HG02870 (cell line): Measurements from ENCODE around the gene CD36.
A peak's percentile ranks its signal among the peaks of the same experiment; 100 is the strongest.

Experiments used
- ATAC-seq: cut with Tn5 transposase; IDR thresholded peaks from one replicate; pipeline ENCODE4 v1.9.1; 2021; ENCODE audit warnings: mild to moderate bottlenecking, moderate library complexity; ENCODE audit not compliant: unreplicated experiment

Gene CD36

DNA sequence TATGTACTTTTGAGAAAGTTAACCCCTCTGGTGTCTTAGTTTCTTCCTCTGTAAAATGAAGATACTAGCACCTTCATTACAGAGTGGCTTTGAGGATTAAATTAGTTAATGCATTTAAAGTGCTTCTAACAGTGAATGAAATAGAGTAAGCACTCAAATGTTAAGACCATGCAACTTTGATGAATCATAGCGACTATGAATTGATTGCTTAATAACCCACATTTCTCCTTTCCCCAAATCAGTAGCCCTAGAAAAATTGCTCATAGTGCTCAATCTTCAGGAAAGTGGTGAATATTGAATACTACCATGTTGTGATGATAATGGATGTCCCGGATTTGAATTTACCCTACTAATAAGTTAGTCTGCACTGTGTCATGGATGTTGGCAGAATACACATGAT lies 48.1 kb downstream of the CD36 start:
- ATAC-seq = no peak

DNA sequence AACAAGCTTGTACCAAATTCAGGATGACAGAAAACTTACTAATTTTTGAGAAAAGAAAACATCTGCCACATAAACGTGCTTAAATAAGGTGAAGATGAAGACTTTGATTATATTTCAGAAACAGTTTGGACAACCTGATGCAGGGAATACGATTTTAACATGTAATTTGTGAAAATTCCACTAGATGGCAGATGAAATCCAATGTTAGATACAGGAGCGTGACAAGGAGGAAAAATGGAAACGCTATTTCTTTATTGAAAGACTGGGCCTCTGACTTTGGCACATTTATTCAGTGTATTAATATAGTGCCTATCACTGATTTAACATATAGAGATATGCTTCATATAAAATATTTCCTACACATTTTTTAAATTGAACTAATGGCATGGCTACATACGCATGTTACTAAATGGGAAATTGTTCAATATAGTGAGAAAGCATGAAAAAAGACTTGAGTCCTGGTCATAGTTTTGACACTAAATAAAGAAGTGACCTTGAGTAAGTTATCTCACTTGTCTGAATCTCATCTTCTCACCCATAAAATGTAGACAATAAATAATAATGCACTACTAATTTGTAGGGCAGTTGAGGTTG lies 60.7 kb downstream of the CD36 start:
- peak; percentile 71 for ATAC-seq

DNA sequence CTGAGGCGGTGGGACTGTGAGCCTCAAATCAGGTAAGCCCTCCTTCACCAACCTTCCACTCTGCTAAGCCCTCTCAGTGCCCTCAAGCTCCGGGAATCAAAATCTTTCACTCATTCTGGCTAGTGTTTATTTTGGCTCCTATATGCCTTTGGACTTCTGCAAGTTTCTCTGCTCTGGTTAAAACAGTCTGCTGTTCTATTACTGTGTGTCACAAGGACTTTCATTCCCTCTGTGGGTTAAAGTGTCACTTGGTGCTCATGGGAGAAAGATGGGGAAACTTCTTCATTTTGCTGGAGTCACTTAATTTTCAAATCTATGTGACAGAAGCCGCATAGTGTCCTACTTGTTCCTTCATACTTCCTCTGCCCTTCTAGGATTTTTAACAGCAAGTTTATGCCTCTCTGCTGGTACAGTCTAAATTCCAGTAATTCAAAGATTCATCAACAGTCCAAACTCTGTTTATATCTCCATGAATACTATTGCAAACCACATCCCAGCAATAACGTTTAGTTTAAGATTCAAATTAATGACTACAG lies 61.3 kb downstream of the CD36 start:
- no peak for ATAC-seq

DNA sequence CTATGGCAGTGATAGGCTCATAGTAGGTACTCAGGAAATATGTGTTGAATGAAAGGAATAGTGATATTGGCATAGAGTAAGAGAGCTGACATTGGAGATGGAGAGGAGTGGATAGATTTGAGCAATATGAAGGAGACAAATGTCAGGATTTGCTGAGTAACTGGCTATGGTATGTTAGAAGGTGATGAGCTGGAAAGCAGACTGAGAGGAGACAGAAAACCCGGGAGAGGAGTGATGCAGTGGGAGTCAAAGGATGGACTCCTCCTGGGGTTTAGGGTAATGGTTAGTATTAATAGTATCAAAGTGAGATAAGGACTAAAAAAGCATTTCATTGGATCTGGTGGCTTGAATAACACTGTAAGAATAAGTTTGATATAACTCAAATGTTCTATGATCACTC lies 64.8 kb downstream of the CD36 start:
- ATAC-seq = no peak

DNA sequence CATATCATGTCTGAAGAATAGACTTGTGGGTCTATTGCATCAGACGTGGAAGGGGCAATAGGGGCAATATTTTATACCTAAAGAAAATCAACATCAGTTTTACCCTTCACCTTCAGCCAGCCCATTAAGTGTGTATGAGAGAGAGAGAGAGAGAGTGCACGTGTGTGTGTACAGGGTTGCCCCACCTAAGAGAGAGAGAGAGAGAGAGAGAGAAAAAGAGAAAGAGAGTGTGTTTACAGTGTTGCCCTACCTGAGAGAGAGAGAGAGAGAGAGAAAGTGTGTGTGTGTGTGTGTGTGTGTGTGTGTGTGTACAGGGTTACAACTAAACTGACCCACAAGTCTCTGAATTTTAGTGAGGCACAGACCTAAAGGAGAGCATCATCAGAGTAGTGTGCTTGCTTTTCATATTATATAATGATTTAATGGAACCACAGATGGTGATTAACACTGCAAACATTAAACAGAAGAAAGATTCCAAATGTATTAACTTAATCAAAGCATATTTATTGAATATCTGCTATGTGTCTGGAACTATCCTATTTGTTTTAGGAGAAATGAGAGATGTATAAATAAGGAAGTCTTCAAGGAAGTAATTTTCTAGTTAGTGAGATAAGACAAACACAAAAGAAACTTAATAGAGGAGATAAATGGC lies 66.8 kb downstream of the CD36 start:
- ATAC-seq = no peak

DNA sequence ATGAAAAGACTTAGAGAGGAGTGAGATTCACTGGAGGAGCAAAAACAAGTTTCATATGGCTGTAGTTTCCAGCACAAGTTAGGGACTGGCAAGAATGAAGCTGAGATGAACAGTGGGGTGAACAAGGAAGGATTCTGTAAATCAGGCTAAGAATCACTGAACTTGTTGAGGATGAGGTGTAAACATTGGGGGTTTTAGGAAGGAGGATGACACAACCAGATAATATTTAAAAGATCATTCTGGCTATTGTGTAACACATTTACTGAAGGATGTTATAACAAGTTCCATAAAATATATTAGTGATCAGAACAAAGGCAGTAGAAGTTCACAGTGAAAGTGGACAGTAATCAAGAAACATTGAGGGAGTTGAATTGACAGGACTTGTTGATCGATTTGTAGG lies 68.9 kb downstream of the CD36 start:
- ATAC-seq = no peak

DNA sequence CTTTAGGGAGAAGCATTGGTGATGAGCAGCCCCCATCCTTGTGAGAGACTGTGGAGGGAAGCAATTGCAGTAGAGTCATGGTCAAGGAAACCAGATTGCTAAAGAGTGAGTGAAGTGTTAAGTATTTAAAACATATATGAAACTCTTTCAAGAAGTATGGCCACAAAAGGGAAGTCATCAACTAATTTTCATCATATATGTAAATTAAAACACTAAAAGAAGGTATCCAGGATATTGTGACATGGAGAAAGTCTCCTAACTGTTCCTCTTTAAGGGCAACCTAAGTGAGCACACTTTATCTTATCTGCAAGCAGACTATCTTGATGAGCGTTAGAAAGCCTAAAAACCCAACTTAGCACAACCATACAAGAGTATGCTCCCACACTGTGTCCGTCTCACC lies 69.7 kb downstream of the CD36 start:
- ATAC-seq = no peak

DNA sequence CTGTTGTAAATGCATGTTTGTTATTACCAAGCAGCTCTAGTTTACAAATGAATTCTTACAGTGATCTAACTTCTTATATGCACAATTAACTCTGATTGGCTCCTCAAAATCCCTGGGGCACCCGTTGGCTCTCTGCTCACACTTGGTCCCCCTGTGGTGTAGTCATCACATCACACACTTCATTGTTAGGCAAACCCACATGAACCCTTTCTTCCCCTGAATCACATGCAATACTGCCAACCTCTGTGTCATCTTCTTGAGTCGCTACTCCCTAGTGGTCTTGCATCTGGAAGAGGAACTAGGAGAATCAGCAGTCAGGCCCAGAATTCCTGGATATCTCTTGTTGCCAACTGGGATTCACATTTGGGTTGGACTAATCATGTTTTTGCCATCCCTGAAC lies 73.1 kb downstream of the CD36 start:
- ATAC-seq = no peak

DNA sequence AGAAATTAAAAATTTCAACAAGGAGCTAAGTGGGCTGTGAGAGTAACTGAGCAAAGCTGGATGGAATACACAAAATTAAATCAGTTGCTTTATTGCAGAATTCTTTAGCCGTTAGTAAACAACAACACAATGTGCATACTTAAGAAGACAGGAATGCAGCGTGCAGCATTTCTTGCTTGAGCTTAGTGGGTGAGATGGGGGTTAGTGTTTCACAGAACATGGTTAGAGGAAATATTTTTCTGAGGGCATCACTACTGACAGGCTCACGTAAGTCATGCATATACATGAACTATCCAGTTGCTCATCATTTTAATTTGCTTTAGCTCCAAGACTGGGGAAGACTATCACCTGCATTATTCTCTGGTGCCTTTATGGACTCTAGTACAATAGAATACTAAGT lies 80.8 kb downstream of the CD36 start:
- ATAC-seq = no peak

DNA sequence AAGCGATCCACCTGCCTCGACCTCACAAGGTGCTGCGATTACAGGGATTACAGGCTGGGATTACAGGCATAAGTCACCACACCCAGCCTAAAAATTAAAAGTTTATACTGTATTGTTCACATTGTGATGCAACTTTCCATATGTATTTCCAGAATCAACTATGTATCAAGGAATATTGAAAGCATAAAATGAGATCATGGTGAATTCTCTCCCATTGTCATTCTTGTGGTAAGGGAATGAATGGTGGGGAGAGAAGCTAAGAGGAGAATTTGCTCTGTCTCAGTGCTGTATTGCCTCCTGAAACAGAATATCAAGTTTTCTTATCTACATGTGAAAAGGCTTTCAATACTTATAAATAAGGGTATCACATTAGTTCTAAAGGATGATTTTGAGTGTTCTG lies 81.7 kb downstream of the CD36 start:
- ATAC-seq = no peak

DNA sequence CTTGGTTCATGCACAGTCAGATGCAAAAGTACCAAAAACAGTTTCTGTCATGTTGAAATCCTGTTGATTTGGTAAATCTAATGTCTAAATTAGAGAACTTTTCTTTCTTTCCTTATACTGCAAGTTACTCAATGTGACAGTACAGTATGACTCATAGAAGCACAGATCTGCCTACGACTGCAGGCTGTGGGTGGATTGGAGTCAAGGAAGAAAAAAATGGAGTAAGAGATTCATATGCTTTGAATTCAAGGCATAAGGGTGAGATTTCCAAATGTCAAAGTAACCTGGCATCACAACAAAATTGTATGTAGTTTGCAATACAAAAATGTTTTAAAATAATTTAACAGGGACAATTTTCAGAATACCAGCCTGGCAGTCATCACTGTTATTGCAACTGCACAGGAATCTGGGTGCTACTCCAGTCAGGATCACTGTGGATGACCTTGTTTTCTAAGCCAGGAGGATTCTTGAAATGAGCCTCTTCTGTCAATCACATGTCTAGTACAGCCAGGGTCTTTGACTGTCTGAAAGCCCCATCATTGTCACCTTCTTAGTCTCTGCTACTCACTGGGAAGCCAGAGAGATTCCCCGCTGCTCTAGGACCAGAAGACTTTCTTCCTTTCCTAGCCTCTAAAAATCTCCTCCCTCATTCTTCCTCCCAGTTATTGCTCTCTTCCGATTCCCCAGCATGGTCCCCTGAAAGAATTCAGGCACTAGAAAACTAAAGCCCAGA lies 83.6 kb downstream of the CD36 start:
- no peak for ATAC-seq

DNA sequence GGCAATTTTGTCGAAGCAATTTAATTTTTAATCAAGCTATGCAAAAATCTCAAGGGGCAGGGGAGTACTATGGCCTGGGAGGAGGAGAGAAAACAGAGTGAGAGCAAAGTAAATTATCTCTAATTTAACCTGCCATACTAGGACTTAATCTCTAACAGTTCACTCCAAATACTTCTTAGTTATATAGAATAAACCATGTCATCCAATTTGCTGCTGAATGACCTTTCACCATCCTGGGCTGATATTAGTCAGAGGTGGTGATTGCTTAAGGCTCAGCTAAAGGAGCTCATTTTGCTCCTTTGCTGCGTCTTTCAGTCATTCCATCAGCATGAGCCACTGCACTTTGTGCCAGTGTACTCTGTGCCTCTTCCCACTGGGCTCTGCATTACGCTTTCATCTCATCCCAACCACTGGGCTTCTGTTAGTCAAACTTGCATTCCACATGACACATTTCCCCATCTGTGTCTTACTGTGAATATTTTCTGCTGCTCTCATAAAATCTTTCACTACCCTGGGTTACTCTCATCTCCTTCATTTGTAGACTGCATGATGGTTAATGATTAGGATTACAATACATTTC lies 84.3 kb downstream of the CD36 start:
- ATAC-seq = no peak

DNA sequence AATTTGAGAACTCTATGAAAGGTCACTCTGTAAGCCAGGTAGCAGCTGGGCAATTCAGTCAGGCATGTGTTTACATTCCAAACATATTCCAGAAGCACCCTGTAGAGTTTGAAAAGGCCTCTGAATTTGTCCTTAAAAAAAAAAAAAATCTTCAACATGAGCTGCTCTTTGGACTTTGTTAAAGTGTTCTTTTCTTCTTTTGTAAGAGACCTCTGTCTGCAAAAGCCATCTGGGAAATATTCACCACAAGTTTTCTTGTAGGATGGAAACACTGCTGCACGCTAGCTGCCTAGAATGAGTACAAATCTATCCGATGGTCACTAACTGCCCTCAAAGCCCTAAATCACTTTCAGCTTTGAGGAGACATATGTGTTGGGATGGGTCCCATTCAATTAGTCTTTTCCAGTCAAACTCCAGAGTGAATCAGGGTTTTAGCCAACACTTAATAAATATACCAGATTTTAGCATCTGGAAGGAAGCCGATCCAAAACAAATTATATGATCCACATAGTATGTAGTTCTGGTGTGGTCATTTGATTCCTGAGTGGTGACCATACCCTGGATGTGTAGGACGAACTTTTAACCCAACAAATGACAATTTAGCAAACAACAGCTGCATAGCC lies 85.9 kb downstream of the CD36 start:
- ATAC-seq = no peak

DNA sequence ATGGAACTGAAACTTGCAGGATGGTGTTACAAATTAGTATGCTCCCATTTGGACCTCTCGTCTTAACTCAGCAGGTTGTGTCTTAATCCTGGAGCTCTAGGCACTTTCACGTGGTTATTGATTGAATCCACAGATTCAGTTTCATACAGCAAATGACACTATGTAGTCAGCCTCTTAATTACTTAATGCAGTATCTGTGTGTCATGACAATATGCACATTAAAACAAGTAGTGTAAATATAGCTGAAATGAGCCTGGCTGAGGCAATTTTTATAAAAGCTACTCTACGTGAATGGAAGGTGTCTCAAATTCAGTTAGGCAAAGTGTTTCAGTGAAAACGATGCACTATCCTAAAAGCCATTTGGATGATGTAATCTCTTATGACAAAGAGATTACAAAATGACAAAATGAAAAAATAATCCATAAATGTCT lies 86.8 kb downstream of the CD36 start:
- no peak for ATAC-seq
